Activated T-cell treated with anti-CD3 and anti-CD28 coated beads for 1 hour (primary cell): ENCODE results near the gene SMYD4.
"Not testable (repeated sequence)": the region's sequence is repeated elsewhere in the genome, so short reads cannot be mapped to it uniquely, and the experiment has no call there.

Experiments
- DNase-seq: peaks from one replicate; pipeline ENCODE4 v3.0.0-alpha.2; 2020; ENCODE audit warnings: low read depth

The SMYD4 gene

GRCh38 chr17:1754430-1755112, 75.1 kb downstream of the SMYD4 start:
- no peak for DNase-seq

GRCh38 chr17:1753767-1754429, 75.8 kb downstream of the SMYD4 start:
- DNase-seq, result no peak

DNA sequence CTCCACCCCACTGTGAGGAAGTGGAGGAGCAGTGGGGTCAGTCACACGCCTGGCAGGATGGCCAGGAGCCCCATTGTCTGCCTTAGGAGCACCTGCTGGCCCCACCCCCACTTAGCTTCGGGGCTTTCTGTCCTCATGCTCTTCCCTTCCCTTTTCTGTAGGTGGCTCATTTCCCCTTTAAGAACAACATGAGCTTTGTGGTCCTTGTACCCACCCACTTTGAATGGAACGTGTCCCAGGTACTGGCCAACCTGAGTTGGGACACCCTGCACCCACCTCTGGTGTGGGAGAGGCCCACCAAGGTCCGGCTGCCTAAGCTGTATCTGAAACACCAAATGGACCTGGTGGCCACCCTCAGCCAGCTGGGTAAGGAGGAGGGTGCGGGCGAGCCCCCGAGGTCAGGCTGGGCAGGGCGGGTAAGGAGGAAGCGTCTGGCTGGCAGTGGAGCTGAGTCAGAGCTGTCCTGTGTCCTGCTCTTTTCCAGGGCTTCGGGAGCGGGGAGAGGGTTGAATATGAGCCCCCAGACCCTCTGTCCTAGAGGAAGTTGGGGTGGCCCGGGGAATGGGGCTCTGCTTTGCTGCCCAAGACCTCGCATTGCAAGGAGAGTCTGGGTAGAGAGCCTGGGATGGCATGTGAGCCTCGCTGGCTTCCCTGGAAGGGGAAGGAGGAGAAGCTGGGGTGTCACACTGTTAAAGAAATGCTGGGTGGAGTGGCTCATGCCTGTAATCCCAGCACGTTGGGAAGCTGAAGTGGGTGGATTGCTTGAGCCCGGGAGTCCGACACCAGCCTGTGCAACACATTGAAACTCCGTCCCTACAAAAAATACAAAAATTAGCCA, 77.1 kb downstream of the SMYD4 start:
- no peak for DNase-seq

DNA sequence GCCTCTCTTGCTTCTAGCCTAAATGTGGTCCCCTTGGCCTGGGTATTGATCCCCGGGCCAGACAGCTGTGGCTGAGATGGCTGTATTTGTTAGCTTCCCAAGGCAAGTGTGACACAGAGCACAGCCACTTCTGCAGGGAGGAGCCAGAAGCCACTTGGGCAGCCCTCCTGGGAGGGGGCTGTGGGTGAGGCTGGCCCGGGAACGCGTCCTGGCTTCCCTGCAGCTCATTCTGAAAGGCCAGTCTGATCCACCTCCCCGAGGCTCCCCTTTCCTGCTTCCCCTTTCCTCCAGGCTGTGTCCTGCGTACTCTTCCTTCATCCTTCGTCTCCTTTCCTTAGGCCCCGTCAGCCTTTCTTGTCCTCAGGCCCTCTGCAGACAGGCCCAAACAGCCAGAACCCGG, 79.1 kb downstream of the SMYD4 start:
- DNase-seq, result no peak

DNA sequence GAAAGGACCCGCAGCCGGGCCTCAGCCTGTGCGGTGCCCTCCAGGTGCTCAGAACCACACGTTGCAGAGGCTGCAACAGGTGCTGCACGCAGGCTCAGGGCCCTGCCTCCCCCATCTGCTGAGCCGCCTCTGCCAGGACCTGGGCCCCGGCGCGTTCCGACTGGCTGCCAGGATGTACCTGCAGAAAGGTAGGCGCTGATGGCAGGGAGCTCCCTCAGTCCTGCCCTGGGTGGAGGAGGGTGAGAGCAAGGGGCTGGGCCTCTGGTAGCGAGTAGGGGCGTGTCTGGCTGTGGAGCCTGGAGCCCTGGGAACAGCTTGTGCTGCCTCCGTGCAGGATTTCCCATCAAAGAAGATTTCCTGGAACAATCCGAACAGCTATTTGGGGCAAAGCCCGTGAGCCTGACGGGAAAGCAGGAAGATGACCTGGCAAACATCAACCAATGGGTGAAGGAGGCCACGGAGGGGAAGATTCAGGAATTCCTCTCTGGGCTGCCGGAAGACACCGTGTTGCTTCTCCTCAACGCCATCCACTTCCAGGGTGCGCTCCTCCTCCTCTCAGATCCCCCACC, 82.6 kb downstream of the SMYD4 start:
- no peak for DNase-seq

DNA sequence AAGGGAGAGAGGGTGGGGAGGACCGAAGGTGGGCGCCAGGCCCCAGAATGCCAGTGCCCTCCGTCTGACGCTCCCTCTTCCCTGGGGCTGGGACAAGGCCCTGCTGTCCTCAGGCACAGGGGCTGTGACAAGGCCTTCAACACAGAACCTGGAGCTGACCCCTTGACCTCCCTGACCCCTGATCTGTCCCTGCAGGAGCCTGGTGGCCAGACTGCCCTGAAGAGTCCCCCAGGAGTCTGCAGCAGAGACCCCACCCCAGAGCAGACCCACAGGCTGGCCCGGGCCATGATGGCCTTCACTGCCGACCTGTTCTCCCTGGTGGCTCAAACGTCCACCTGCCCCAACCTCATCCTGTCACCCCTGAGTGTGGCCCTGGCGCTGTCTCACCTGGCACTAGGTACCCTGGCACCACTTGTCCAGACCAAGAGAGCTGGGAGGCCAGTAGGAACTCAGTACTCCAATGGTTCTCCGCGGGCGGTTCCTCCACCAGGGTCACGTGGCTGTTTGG, 84.1 kb downstream of the SMYD4 start:
- DNase-seq, result no peak

- DNase-seq, result no peak
Observed at GRCh38 chr17:1744551-1745512, 84.9 kb downstream of the SMYD4 start.

DNA sequence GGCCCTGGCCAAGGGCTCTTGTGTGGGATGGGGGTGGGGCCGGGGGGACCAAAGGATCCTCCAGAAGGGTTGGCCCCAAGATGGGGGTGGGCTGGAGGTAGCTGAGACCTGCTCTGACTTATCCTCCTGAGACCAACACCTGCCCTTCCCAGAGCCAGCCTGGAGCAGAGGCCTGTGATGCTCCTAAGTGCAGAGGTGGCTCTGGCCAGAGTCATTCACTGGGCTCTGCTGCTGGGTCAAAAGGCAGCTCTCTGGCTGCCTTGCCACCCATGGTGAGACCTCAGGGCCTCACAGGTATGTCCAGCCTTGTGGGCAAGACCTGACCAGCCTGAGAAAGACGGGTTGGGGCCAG, 86.6 kb downstream of the SMYD4 start:
- no peak for DNase-seq

GRCh38 chr17:1742371-1743087, 87.2 kb downstream of the SMYD4 start, which contains the start of gene SERPINF2:
TSS of gene SERPINF2 (plus strand) at chr17:1742871. CDS start at chr17:1744996, 2,125 bp downstream.
- DNase-seq, result no peak

DNA sequence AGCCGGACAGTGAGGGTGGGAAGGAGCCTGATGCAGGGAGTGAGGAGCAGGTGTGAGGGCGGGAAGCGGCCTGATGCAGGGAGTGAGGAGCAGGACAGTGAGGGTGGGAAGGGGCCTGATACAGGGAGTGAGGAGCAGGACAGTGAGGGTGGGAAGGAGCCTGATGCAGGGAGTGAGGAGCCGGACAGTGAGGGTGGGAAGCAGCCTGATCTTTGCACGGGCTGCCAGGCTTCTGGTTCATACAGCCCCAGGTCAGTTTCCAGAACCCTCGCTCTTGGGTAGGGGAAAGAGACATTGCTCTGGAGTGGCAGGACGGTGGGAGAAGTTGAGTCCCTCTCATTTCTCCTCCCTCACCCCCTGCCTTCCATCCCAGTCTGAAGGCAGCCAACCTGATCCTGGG, 87.8 kb downstream of the SMYD4 start:
- DNase-seq, result not testable (repeated sequence)

- no peak for DNase-seq
Observed at GRCh38 chr17:1737531-1738291, 92.0 kb downstream of the SMYD4 start.

- no peak for DNase-seq
Observed at GRCh38 chr17:1736348-1737281, 93.1 kb downstream of the SMYD4 start.

- DNase-seq, result no peak
Observed at GRCh38 chr17:1735834-1736347, 93.8 kb downstream of the SMYD4 start.

DNA sequence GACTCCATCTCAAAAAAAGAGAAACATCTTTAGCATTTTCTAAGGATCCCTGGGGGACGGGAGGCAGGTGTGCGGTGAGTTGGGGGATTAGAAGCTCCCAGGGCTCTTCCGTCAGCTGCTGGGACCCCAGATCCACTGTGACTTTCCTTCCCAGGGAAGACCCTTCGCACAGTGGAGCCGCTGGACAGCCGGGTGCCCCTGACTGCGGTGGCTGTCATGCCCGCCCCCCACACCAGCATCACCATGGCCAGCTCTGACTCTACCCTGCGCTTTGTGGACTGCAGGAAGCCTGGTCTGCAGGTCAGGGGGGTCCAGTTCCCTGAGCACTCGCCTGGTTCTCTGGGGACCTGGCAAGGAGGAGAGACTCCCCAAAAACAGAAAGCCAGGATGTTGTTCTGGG, 94.3 kb downstream of the SMYD4 start:
- no peak for DNase-seq

GRCh38 chr17:1733759-1734158, 95.9 kb downstream of the SMYD4 start:
- no peak for DNase-seq

GRCh38 chr17:1732833-1733321, 96.8 kb downstream of the SMYD4 start:
- no peak for DNase-seq

DNA sequence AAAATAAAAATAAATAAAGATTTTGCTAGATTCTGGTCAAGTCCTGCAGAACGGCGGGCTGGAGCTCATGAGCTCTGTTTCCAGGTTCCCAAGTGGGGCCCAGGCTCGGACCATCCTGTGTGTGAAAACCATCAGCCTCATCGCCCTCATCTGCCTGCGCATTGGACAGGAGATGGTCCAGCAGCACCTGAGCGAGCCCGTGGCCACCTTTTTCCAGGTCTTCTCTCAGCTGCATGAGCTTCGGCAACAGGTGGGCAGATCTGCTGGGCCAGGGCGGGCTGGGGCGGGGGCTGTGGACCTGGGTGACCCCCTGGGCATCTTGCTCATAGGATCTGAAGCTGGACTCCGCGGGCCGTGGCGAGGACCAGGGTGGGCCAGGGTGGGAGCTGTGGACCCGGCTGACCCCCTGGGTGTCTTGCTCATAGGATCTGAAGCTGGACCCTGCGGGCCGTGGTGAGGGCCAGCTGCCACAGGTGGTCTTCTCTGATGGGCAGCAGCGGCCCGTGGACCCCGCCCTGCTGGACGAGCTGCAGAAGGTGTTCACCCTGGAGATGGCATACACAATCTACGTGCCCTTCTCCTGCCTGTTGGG, 97.4 kb downstream of the SMYD4 start:
- DNase-seq, result no peak

- no peak for DNase-seq
Observed at GRCh38 chr17:1731194-1731506, 98.6 kb downstream of the SMYD4 start.
